Measurements from ENCODE around the gene ANAPC13. TPM values are rescaled to one million over a fixed set of nuclear protein-coding genes. Genes with fewer than 3 reads are reported as not detected.

The ANAPC13 gene
- total RNA-seq, 1 experiment from 2014 or later = 61.5 TPM

- Mint-ChIP-seq H3K36me3 (ENCODE audit: insufficient read depth, unreplicated experiment) (no peaks in the 10 kb centered on the region), H3K9me3 (ENCODE audit: unreplicated experiment) (no peaks in the 10 kb centered on the region), H3K27me3 (ENCODE audit: insufficient read depth, unreplicated experiment) (no peaks in the 10 kb centered on the region), H3K4me1 (ENCODE audit: insufficient read depth, unreplicated experiment) (peaks cover 11% of the 10 kb centered on the region), H3K4me3 (ENCODE audit: unreplicated experiment) (no peak overlapping the region), H3K27ac (ENCODE audit: low read depth, unreplicated experiment) (no peak overlapping the region)
- POLR2A ChIA-PET = no interaction called here
- BruUV-seq (replicated peaks) = no TSS peak
- CTCF ChIA-PET = interaction anchor here (0.8 kb wide), 1 partner anchor 102 kb away, joined by 3 read pairs; no protein-coding TSS in a partner anchor
- no peak for TF ChIP-seq CTCF (IDR thresholded peaks at IDR 0.05; ENCODE audit: unreplicated experiment)
- intact Hi-C loops (cut with micrococcal nuclease) = no loop called here
- no peak for DNase-seq (ENCODE audit: unreplicated experiment)
Measured at GRCh38 chr3:134430174-134430573, 55.6 kb downstream of the ANAPC13 start.

GRCh38 chr3:134428401-134428800, 57.4 kb downstream of the ANAPC13 start:
- Mint-ChIP-seq H3K27me3 (ENCODE audit: insufficient read depth, unreplicated experiment) (no peaks in the 10 kb centered on the region), H3K4me3 (ENCODE audit: unreplicated experiment) (no peak overlapping the region), H3K4me1 (ENCODE audit: insufficient read depth, unreplicated experiment) (peaks cover 11% of the 10 kb centered on the region), H3K36me3 (ENCODE audit: insufficient read depth, unreplicated experiment) (no peaks in the 10 kb centered on the region), H3K27ac (ENCODE audit: low read depth, unreplicated experiment) (no peak overlapping the region), H3K9me3 (ENCODE audit: unreplicated experiment) (no peaks in the 10 kb centered on the region)
- no peak for TF ChIP-seq CTCF (IDR thresholded peaks at IDR 0.05; ENCODE audit: unreplicated experiment)
- no TSS peak for BruUV-seq (replicated peaks)
- ChIA-PET CTCF (interaction anchor here (0.5 to 1.4 kb wide), 2 partner anchors 20 to 46 kb away, joined by 4 read pairs; no protein-coding TSS in a partner anchor), POLR2A (interaction anchor here (1.1 to 1.3 kb wide), 2 partner anchors 9 to 17 kb away, joined by 3 read pairs; no protein-coding TSS in a partner anchor)
- intact Hi-C loops (cut with micrococcal nuclease) = loop anchor here (5.0 kb wide), 1 partner anchor 56 kb away; the partner anchor contains the start of gene AMOTL2
- no peak for DNase-seq (ENCODE audit: unreplicated experiment)

Other genes starting within 250 kb of the ANAPC13 start
- 76.1 and 79.8 TPM in 2 replicates for gene RYK, start 235.1 kb downstream of the ANAPC13 start, total RNA-seq (2022)
- 92.6 and 137 TPM in 2 replicates for gene AMOTL2, start 111.5 kb downstream of the ANAPC13 start, total RNA-seq (2022)
- gene CEP63, start 72 bp upstream of the ANAPC13 start, total RNA-seq (2022) = 37.0 and 40.0 TPM in 2 replicates
- not detected in 2 replicates for gene KY, start 165.0 kb upstream of the ANAPC13 start, total RNA-seq (2022)